Testis (tissue), 2 donors: Measurements from ENCODE around the gene ETS1.

Experiments
- CTCF ChIP-seq, 3 experiments: fragments of 450-650 bp in 2 of 3; fragments of 200-600 bp in 1 of 3; sonication (generic) in 1 of 3; IDR thresholded peaks; one replicate each; pipeline ENCODE4 v1.5.1; 2016 to 2019; ENCODE audit warnings: antibody characterized with exemption in 3 of 3, mild to moderate bottlenecking in 2 of 3, moderate library complexity in 1 of 3
- POLR2A ChIP-seq: fragments of 450-650 bp; IDR thresholded peaks from one replicate; pipeline ENCODE4 v1.6.1; 2017; ENCODE audit warnings: antibody characterized with exemption, mild to moderate bottlenecking, moderate library complexity

DNA sequence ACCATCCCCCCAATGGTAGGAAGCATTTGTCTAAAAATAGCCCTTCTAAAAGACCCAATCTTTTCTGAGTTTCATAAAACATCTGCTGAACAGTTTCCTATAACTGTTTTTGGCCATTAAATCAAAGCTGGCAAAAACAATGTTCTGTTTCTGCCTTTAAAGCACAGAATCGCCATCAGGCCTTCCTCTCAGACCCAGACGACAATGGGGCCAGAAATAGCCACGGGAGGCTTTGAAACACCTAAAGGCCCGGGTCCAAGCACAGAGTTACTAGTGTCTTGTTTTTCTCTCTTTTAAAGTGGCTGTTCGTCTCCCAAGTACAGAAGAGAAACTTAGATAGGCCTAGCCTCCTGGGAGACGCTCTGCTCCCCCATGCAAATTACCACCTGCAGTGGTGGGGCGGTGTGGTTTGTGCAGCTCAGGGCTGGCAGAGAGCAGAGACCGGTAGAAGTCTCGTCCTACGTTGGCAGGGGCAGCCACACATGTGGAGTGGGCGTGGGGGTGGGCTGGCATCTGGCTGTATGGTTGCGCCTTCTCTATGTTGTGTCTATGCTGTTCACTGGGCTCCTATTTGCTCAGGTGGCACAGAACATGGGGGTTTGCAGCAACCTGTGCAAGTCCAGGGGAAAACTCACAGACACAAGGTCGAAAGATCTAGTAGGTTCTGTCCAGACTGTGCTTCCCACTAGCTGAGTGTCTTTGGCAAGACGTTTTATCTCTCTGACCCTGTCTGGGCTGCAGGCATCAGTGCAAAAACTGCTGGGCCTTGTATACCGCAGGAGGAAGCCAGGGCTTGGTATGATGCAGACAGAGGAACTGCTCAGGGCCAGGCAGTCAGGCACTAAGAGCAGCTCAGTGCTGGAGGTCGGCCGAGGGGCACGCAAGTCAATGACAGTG lies 23.6 kb upstream of the ETS1 start:
- TF ChIP-seq CTCF (IDR thresholded peaks at IDR 0.05) = no peak
- no peak for TF ChIP-seq POLR2A
